ENCODE data around the gene EPB41L2. TPM values are rescaled to one million over a fixed set of nuclear protein-coding genes. Genes with fewer than 3 reads are reported as not detected.

EPB41L2 gene
- total RNA-seq, 3 donors from 2014 or later (not counting 1 experiment from before 2014, with no cell fraction given) = 6.8 to 11.4 (median 11.0) TPM

DNA sequence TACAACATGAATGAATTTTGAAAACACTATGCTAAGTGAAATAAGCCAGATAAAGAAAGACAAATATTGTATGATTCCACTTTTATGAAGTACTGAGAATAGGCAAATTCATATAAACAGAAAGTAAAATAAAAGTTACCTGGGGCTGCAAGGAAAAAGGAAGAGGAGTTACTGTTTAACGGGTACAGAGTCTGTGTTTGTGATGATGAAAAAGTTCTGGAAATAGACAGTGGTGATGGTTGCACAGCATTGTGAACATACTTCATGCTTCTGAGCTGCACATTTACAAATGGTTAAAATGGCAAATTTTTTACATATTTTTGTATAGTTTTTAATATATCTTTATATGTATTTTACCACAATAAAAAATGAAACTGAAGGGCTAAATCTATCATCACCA is 29.4 kb downstream of the EPB41L2 start:
- DNase-seq = no peak
- no peak for ATAC-seq
- Histone ChIP-seq H3K4me1 (ENCODE audit: control insufficient read depth, insufficient read depth, low read length) (no peaks in the 10 kb centered on the region), H3K4me3 (ENCODE audit: low read length) (no peak overlapping the region), H3K36me3 (ENCODE audit: control insufficient read depth, insufficient read depth, low read length) (no peaks in the 10 kb centered on the region), H3K27me3 (ENCODE audit: control insufficient read depth, insufficient read depth, low read length) (no peaks in the 10 kb centered on the region), H3K9me3 (ENCODE audit: control insufficient read depth, insufficient read depth, low read length) (no peaks in the 10 kb centered on the region), H3K27ac (ENCODE audit: low read length) (no peak overlapping the region)
- no peak overlapping the region for H3K27ac Mint-ChIP-seq
- TF ChIP-seq, protein P1, sequence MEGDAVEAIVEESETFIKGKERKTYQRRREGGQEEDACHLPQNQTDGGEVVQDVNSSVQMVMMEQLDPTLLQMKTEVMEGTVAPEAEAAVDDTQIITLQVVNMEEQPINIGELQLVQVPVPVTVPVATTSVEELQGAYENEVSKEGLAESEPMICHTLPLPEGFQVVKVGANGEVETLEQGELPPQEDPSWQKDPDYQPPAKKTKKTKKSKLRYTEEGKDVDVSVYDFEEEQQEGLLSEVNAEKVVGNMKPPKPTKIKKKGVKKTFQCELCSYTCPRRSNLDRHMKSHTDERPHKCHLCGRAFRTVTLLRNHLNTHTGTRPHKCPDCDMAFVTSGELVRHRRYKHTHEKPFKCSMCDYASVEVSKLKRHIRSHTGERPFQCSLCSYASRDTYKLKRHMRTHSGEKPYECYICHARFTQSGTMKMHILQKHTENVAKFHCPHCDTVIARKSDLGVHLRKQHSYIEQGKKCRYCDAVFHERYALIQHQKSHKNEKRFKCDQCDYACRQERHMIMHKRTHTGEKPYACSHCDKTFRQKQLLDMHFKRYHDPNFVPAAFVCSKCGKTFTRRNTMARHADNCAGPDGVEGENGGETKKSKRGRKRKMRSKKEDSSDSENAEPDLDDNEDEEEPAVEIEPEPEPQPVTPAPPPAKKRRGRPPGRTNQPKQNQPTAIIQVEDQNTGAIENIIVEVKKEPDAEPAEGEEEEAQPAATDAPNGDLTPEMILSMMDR (IDR thresholded peaks at IDR 0.05) = no peak
- no peaks in the 10 kb centered on the region for H3K9me3 Mint-ChIP-seq
- intact Hi-C loops (cut with micrococcal nuclease) = no loop called here
- no peak overlapping the region for H3K4me3 Mint-ChIP-seq
- H3K36me3 Mint-ChIP-seq = no peaks in the 10 kb centered on the region
- 52% methylated on average over 1 of the region's 1 CpG for WGBS (ENCODE audit: insufficient coverage)
- no peaks in the 10 kb centered on the region for H3K27me3 Mint-ChIP-seq (ENCODE audit: low read depth in 2 of 2)
- H3K4me1 Mint-ChIP-seq = no peaks in the 10 kb centered on the region

DNA sequence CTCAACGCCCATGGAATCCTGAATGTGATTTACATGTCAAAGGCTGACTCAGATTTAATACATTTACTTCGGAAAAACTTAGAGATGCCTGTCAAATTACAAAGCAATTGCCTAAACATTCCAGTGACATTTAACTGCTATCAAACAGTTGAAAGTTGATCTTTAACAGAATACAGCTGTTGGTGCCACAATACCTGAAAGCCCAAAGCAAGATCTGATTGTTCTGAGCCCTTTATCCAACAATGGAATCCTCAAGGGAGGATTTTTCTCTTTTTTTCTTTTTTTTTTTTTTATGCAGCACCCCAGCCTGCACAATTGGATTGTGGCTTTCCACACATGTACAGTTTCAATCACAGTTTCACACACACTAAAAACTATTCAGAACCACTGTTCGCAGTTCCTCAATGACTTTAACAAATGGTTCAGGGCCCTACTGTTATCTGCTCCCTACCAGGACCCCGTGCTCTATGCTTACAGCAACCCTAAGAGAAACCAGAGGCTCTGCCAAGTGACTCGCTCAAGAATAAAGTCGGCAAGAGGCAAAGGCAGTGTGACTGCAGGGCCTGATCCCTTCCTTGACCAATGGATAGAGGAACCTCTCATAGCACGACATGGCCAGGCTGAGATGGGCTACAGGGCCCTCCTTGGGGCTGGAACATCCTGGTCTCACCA is 33.3 kb downstream of the EPB41L2 start:
- no peak overlapping the region for H3K4me3 ChIP-seq (ENCODE audit: low read length)
- ATAC-seq = no peak
- H3K27me3 Mint-ChIP-seq (ENCODE audit: low read depth in 2 of 2) = no peaks in the 10 kb centered on the region
- H3K36me3 ChIP-seq (ENCODE audit: control insufficient read depth, insufficient read depth, low read length) = no peaks in the 10 kb centered on the region
- H3K9me3 Mint-ChIP-seq = no peaks in the 10 kb centered on the region
- intact Hi-C loops (cut with micrococcal nuclease) = no loop called here
- H3K27ac ChIP-seq (ENCODE audit: low read length) = no peak overlapping the region
- no peak for DNase-seq
- H3K36me3 Mint-ChIP-seq = no peaks in the 10 kb centered on the region
- H3K9me3 ChIP-seq (ENCODE audit: control insufficient read depth, insufficient read depth, low read length) = no peaks in the 10 kb centered on the region
- no peak overlapping the region for H3K27ac Mint-ChIP-seq
- TF ChIP-seq, protein P1 (IDR thresholded peaks at IDR 0.05) = no peak
- H3K27me3 ChIP-seq (ENCODE audit: control insufficient read depth, insufficient read depth, low read length) = no peaks in the 10 kb centered on the region
- WGBS (ENCODE audit: insufficient coverage) = 83% methylated on average over 7 of the region's 7 CpGs
- no peaks in the 10 kb centered on the region for H3K4me1 ChIP-seq (ENCODE audit: control insufficient read depth, insufficient read depth, low read length)
- H3K4me3 Mint-ChIP-seq = no peak overlapping the region
- H3K4me1 Mint-ChIP-seq = no peaks in the 10 kb centered on the region

DNA sequence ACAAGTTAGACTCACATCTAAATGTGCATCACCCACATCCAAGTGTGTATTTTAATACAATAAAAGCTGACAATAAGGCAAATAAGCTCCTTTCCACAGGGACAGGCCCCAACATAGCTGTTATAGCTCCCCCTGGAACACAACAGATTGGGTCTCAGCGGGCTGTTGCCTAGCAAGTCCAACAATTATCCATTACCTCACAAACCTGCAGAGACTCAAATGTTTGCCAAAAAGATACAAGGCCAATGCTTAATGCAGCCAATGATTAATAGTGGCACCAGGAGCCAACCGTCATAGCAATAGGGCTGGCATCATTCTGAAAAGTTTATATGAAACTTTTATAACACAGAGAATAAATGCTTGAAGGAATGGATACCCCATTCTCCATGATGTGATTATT is 35.7 kb downstream of the EPB41L2 start:
- H3K9me3 Mint-ChIP-seq = no peaks in the 10 kb centered on the region
- DNase-seq = no peak
- no peaks in the 10 kb centered on the region for H3K36me3 Mint-ChIP-seq
- H3K36me3 ChIP-seq (ENCODE audit: control insufficient read depth, insufficient read depth, low read length) = no peaks in the 10 kb centered on the region
- 98% methylated on average over 2 of the region's 2 CpGs for WGBS (ENCODE audit: insufficient coverage)
- no peaks in the 10 kb centered on the region for H3K27me3 ChIP-seq (ENCODE audit: control insufficient read depth, insufficient read depth, low read length)
- intact Hi-C loops (cut with micrococcal nuclease) = no loop called here
- H3K4me1 ChIP-seq (ENCODE audit: control insufficient read depth, insufficient read depth, low read length) = no peaks in the 10 kb centered on the region
- no peaks in the 10 kb centered on the region for H3K27me3 Mint-ChIP-seq (ENCODE audit: low read depth in 2 of 2)
- H3K27ac Mint-ChIP-seq = no peak overlapping the region
- no peaks in the 10 kb centered on the region for H3K9me3 ChIP-seq (ENCODE audit: control insufficient read depth, insufficient read depth, low read length)
- no peak for ATAC-seq
- TF ChIP-seq, protein P1 (IDR thresholded peaks at IDR 0.05) = no peak
- H3K4me3 Mint-ChIP-seq = no peak overlapping the region
- no peak overlapping the region for H3K4me3 ChIP-seq (ENCODE audit: low read length)
- H3K4me1 Mint-ChIP-seq = no peaks in the 10 kb centered on the region
- H3K27ac ChIP-seq (ENCODE audit: low read length) = no peak overlapping the region

DNA sequence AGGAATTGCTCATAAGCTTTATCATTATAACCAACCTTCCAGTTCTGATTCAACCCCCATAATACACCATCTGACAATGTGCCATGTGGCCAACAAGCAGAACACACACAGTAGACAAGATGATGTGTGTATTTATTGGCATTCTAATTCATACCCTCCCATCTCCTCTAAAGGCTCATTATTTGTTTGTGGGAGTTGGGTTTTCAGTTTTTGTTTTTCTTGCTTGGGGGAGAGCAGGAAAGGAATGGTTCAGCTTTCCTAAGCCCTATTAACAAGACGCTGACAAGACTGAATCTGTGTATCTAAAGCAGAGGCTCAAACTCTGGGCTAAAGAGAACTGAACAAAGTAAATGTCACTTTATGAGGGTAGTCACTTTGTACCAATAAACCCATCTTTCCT is 36.8 kb downstream of the EPB41L2 start:
- Mint-ChIP-seq H3K4me1 (no peaks in the 10 kb centered on the region), H3K4me3 (no peak overlapping the region), H3K36me3 (no peaks in the 10 kb centered on the region), H3K9me3 (no peaks in the 10 kb centered on the region), H3K27ac (no peak overlapping the region), H3K27me3 (ENCODE audit: low read depth in 2 of 2) (no peaks in the 10 kb centered on the region)
- WGBS (ENCODE audit: insufficient coverage) = 93% methylated on average over 1 of the region's 1 CpG
- Histone ChIP-seq H3K4me1 (ENCODE audit: control insufficient read depth, insufficient read depth, low read length) (no peaks in the 10 kb centered on the region), H3K36me3 (ENCODE audit: control insufficient read depth, insufficient read depth, low read length) (no peaks in the 10 kb centered on the region), H3K9me3 (ENCODE audit: control insufficient read depth, insufficient read depth, low read length) (no peaks in the 10 kb centered on the region), H3K27me3 (ENCODE audit: control insufficient read depth, insufficient read depth, low read length) (no peaks in the 10 kb centered on the region), H3K4me3 (ENCODE audit: low read length) (no peak overlapping the region), H3K27ac (ENCODE audit: low read length) (no peak overlapping the region)
- no peak for DNase-seq
- intact Hi-C loops (cut with micrococcal nuclease) = no loop called here
- no peak for ATAC-seq
- TF ChIP-seq, protein P1 (IDR thresholded peaks at IDR 0.05) = no peak

Measured in natural killer cell (primary cell).